ACC112 (cell line): ENCODE measurements around the gene MAGI2.

Experiments used
- H2AFZ ChIP-seq: fragments of 200-600 bp; sonication (generic); one replicate; pipeline ENCODE4 v1.6.0; 2017; ENCODE audit warnings: antibody characterized with exemption, low read length; ENCODE audit not compliant: unreplicated experiment
- H3K27ac ChIP-seq: fragments of 200-600 bp; sonication (generic); 2 replicates; pipeline ENCODE4 v1.5.1; 2014; ENCODE audit warnings: low read depth, mild to moderate bottlenecking, antibody characterized with exemption, low read length, moderate library complexity
- H3K27me3 ChIP-seq: fragments of 200-600 bp; sonication (generic); 2 replicates; pipeline ENCODE4 v1.6.1; 2014; ENCODE audit warnings: mild to moderate bottlenecking, antibody characterized with exemption, low read length, moderate library complexity, mixed read lengths; ENCODE audit not compliant: insufficient read depth
- H3K36me3 ChIP-seq: fragments of 200-600 bp; sonication (generic); 2 replicates; pipeline ENCODE4 v1.6.1; 2016; ENCODE audit warnings: mild to moderate bottlenecking, antibody characterized with exemption, low read length, moderate library complexity, mixed read lengths; ENCODE audit not compliant: insufficient read depth
- H3K4me1 ChIP-seq: fragments of 200-600 bp; sonication (generic); one replicate; pipeline ENCODE4 v1.6.1; 2016; ENCODE audit warnings: low read length, mixed read lengths; ENCODE audit not compliant: insufficient read depth, unreplicated experiment, control insufficient read depth
- H3K4me3 ChIP-seq: fragments of 200-600 bp; sonication (generic); 2 replicates; pipeline ENCODE4 v1.5.1; 2014; ENCODE audit warnings: mild to moderate bottlenecking, low read depth, low read length
- H3K79me2 ChIP-seq: fragments of 200-600 bp; sonication (generic); one replicate; pipeline ENCODE4 v1.6.0; 2016; ENCODE audit warnings: low read length; ENCODE audit not compliant: control insufficient read depth, unreplicated experiment, insufficient read depth

Gene MAGI2

DNA sequence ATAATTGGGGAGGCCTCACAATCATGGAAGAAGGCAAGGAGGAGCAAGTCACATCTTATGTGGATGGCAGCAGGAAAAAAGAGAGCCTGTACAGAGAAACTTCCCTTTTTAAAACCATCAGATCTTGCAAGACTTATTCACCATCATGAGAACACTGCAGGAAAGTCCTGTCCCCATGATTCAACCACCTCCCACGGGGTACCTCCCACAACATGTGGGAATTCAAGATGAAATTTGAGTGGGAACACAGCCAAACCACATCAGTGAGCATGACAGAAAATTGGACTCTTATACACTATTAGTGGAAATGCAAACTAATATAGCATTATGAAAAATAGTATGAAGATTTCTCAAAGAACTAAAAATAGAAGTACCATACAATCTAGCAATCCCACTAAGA is 271.2 kb downstream of the MAGI2 start:
- Histone ChIP-seq H3K79me2 (no peaks in the 10 kb centered on the region), H3K27ac (no peak overlapping the region), H3K27me3 (no peaks in the 10 kb centered on the region), H3K4me1 (peaks cover 10% of the 10 kb centered on the region), H3K36me3 (no peaks in the 10 kb centered on the region), H2AFZ (no peak overlapping the region), H3K4me3 (no peak overlapping the region)

DNA sequence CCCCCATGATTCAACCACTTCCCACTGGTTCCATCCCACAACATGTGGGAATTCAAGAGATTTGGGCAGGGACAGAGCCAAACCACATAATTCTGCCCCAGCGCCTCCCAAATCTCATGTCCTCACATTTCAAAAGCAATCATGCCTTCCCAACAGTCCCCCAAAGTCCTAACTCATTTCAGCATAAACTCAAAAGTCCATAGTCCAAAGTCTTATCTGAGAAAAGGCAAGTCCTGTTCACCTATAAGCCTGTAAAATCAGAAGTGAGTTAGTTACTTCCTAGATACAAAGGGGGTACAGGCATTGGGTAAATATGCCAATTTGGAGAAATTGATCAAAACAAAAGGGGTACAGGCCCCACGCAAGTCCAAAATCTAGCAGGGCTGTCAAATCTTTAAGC is 272.9 kb downstream of the MAGI2 start:
- H3K27me3 ChIP-seq: no peaks in the 10 kb centered on the region
- no peak overlapping the region for H3K27ac ChIP-seq
- no peaks in the 10 kb centered on the region for H3K79me2 ChIP-seq
- no peaks in the 10 kb centered on the region for H3K36me3 ChIP-seq
- no peak overlapping the region for H2AFZ ChIP-seq
- peaks cover 10% of the 10 kb centered on the region for H3K4me1 ChIP-seq
- no peak overlapping the region for H3K4me3 ChIP-seq

DNA sequence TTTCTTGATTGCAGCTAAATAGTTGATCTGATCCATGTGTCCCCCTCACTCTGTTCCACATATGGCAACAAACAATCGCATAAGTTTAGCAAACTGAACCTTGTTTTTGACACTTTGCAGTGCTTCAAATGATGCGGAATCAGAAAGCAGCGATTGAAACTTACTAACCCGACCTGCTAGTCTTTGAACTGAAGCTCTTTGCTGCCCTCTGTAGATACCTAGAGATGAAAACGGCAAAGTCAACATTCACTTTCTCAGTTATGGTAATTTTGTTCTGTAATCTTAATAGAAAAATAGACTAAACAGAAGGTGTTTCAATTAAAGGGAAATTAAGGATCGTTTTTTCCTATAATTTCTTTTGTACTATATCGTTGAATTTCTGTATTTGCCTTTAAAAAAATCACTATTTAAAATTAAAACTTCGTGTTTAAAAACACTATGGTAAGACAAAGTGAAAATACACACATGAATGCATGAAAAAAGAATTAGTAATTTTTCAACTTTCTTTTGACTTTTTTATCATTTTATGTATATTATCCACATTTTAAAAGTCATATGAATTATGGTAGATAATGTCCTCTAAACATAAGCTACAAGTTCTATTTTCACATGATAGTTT is 276.5 kb downstream of the MAGI2 start:
- Histone ChIP-seq H3K27me3 (no peaks in the 10 kb centered on the region), H3K4me1 (peaks cover 2% of the 10 kb centered on the region), H3K4me3 (no peak overlapping the region), H3K36me3 (no peaks in the 10 kb centered on the region), H3K27ac (no peak overlapping the region), H3K79me2 (no peaks in the 10 kb centered on the region), H2AFZ (no peak overlapping the region)

DNA sequence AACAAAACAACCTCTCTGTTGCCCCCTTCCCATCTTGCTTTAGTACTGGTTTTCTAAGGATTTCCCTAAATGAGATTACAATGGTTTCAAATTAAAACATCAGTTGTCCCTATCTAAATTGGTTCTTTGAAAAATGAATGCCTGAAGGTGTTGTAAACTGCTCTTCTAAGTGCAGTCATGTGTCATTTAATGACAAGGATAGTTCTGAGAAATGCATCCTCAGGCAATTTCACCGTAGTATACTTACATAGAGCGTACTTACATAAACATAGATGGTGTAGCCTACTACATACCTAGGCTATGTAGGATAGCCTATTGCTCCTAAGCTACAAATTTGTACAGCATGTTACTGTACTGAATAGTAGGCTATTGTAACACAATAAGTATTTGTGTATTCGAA is 278.1 kb downstream of the MAGI2 start:
- H3K27ac ChIP-seq: no peak overlapping the region
- H3K36me3 ChIP-seq: no peaks in the 10 kb centered on the region
- H2AFZ ChIP-seq: no peak overlapping the region
- H3K27me3 ChIP-seq: no peaks in the 10 kb centered on the region
- no peaks in the 10 kb centered on the region for H3K4me1 ChIP-seq
- H3K4me3 ChIP-seq: no peak overlapping the region
- H3K79me2 ChIP-seq: no peaks in the 10 kb centered on the region

DNA sequence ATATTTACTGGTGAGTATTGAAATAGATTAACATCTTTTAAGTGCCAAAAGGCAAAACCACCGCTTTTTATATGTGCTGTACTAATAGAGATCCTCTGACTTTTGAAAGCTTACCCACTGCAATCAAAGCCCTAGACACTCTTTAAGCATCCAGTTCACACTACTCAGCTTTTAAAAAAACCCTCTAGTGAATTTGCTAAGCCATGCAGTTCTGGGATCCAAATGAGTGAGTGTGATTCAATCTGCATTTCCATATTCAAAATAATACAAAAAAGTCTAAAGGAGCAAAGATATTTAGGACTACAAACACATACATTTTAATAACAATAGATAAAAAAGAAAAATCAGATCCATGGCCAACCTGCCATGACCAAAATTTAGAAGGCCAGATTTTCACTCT is 288.2 kb downstream of the MAGI2 start:
- H3K4me1 ChIP-seq: no peaks in the 10 kb centered on the region
- H3K79me2 ChIP-seq: no peaks in the 10 kb centered on the region
- H3K4me3 ChIP-seq: no peak overlapping the region
- H3K36me3 ChIP-seq: no peaks in the 10 kb centered on the region
- H3K27ac ChIP-seq: no peak overlapping the region
- no peaks in the 10 kb centered on the region for H3K27me3 ChIP-seq
- no peak overlapping the region for H2AFZ ChIP-seq

DNA sequence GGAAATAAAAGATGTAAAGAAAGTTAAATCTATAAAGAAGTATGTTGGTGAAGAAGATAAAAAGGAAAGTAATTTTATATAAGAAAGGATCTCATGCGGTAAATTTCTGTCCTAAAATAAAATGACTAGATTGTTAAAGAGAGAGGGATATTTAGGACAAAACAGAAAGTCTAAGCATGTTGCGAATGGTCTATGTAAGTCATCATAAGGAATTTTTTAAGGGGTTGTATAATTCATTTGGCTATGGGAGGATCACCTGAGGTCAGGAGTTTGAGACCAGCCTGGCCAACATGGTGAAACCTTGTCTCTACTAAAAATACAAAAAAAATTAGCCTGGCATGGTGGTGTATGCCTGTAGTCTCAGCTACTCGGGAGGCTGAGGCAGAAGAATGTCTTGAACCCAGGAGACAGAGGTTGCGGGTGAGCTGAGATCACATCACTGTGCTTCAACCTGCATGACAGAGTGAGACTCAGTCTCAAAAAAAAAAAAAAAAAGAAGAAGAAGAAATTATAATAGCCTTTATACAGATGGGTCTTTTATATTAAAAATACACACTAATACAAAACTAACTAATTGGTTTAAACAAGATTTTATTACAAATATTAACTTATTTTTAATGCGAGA is 294.3 kb downstream of the MAGI2 start:
- Histone ChIP-seq H3K79me2 (no peaks in the 10 kb centered on the region), H3K4me1 (no peaks in the 10 kb centered on the region), H2AFZ (no peak overlapping the region), H3K36me3 (no peaks in the 10 kb centered on the region), H3K27ac (no peak overlapping the region), H3K27me3 (no peaks in the 10 kb centered on the region), H3K4me3 (no peak overlapping the region)

DNA sequence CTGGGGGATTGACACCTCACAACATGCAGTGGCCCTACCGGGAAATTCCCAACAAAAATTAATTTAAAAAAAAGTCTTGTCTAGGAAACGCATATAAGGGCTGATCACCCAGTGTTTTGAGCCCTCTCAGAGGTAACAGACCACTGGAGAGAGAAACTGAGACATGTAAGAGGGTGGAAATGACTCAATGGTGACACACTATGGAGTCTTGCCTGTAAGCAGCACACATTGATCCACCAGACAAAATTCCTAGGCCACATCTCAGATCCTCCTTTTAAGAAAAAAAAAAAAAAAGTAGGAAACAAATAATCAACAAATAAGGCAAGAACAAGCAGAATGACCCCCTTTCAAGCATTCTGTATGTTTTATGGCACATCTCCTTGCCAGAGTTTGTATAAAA is 296.2 kb downstream of the MAGI2 start:
- no peaks in the 10 kb centered on the region for H3K27me3 ChIP-seq
- H3K79me2 ChIP-seq: no peaks in the 10 kb centered on the region
- H2AFZ ChIP-seq: no peak overlapping the region
- no peaks in the 10 kb centered on the region for H3K4me1 ChIP-seq
- no peaks in the 10 kb centered on the region for H3K36me3 ChIP-seq
- H3K4me3 ChIP-seq: no peak overlapping the region
- H3K27ac ChIP-seq: no peak overlapping the region

DNA sequence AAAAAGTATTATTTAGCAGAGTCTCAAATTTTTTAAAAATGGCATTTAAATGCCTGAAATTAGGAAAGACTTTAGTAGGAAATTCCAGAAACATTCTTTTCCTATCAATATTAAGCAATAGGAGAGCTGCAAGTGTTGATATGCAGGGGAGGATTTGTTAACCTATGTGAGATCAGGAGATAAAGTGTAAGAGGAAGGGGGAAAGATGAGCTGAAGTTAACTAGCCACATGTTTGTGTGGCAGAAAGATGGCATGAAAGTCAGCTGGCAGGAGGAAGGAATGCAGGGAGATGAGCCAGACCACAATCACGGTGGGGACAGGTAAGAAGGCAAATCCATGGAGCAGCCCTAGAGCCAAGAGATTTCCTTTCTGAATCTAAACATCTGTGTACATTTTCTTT is 303.6 kb downstream of the MAGI2 start:
- H3K79me2 ChIP-seq: no peaks in the 10 kb centered on the region
- H3K27ac ChIP-seq: no peak overlapping the region
- no peaks in the 10 kb centered on the region for H3K36me3 ChIP-seq
- H3K4me3 ChIP-seq: no peak overlapping the region
- no peak overlapping the region for H2AFZ ChIP-seq
- H3K4me1 ChIP-seq: peaks cover 4% of the 10 kb centered on the region
- H3K27me3 ChIP-seq: no peaks in the 10 kb centered on the region

DNA sequence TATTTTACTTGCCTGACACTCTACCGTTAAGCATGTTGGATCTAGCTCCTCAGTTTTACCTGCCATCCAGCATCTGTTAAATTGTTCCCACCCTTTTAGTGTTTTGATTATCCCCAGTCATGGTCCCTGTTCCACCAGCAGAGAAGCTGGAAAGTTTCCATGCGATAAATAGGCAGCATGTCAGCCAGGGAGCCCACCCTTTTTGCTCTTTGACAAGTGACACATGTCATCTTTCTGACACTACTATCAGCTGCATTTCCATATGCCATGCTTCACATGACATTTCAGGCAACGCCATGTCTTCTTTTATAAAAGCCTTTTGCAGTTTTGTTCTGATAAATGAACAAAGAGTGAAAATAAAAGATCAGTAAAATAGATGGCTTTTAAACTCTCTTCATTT is 310.8 kb downstream of the MAGI2 start:
- H3K27me3 ChIP-seq: no peaks in the 10 kb centered on the region
- no peak overlapping the region for H3K4me3 ChIP-seq
- H3K27ac ChIP-seq: no peak overlapping the region
- H3K4me1 ChIP-seq: no peaks in the 10 kb centered on the region
- H3K79me2 ChIP-seq: no peaks in the 10 kb centered on the region
- no peaks in the 10 kb centered on the region for H3K36me3 ChIP-seq
- H2AFZ ChIP-seq: no peak overlapping the region

DNA sequence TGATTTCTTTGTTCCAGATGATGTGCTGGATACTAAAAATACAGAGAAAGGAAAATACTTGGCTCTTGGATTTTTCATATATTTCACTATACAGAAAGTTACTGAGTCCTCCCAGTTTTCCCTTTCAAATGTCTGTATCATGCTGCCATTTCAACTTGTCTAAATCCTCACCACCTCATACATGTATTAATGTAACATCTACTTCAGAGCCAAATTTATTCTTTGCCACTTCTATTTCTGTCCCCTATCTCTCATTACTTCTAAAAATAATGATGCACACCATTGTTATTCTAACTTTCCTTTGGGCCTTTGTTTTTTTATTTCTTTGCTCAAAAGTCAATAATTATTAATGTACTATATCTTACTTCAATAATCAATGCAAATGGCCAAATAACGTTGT is 312.2 kb downstream of the MAGI2 start:
- Histone ChIP-seq H2AFZ (no peak overlapping the region), H3K27ac (no peak overlapping the region), H3K79me2 (no peaks in the 10 kb centered on the region), H3K36me3 (no peaks in the 10 kb centered on the region), H3K27me3 (no peaks in the 10 kb centered on the region), H3K4me3 (no peak overlapping the region), H3K4me1 (no peaks in the 10 kb centered on the region)

DNA sequence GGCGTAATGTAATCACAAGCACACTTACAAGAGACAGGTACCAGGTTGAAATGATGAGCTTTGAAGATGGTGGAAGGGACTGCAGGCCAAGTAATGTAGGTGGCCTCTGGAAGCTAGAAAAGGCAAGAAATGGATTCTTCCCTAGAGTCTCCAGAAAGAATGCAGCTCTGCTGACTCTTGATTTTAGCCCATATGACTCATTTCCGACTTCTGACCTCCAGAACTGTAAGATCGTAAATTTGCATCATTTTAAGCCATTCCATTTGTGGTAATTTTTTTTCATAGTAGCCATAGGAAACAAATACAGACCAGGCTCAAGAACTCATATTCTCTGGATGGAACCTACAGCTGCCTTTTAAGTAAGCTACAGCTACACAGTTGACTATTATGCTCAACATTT is 315.5 kb downstream of the MAGI2 start:
- H3K27me3 ChIP-seq: no peaks in the 10 kb centered on the region
- no peak overlapping the region for H3K4me3 ChIP-seq
- no peaks in the 10 kb centered on the region for H3K4me1 ChIP-seq
- no peak overlapping the region for H3K27ac ChIP-seq
- H3K36me3 ChIP-seq: no peaks in the 10 kb centered on the region
- H3K79me2 ChIP-seq: no peaks in the 10 kb centered on the region
- H2AFZ ChIP-seq: no peak overlapping the region
